Measurements from ENCODE around the gene ZNF581.

GRCh38 chr19:55692681-55693081, 49.2 kb downstream of the ZNF581 start:
- TF ChIP-seq EP300 (IDR thresholded peaks at IDR 0.05; ENCODE audit: borderline replicate concordance), result no peak
- no peak for TF ChIP-seq YY1 (IDR thresholded peaks at IDR 0.05; ENCODE audit: low read depth)
- TF ChIP-seq EGR1 (IDR thresholded peaks at IDR 0.05), result no peak
- no peak for TF ChIP-seq REST (IDR thresholded peaks at IDR 0.05; ENCODE audit: low read depth)
- TF ChIP-seq TEAD4 (IDR thresholded peaks at IDR 0.05), result no peak
- no peak for TF ChIP-seq TAF1 (IDR thresholded peaks at IDR 0.05; ENCODE audit: low read depth)

All from Ishikawa (cell line).